Stromal cell of bone marrow (primary cell): ENCODE results near the gene NUDT6.
"Not testable (repeated sequence)": the region's sequence is repeated elsewhere in the genome, so short reads cannot be mapped to it uniquely, and the experiment has no call there.

Experiments
- DNase-seq: peaks from one replicate; pipeline ENCODE4 v3.0.0-alpha.2; 2012; ENCODE audit warnings: low read depth

The NUDT6 gene

GRCh38 chr4:122921971-122922876, at the start of gene NUDT6:
TSS of gene NUDT6 (minus strand) at chr4:122922597. CDS start at chr4:122922572, 25 bp downstream.
- DNase-seq = peak; percentile 47

GRCh38 chr4:122968227-122968812, 45.9 kb upstream of the NUDT6 start:
- no peak for DNase-seq

GRCh38 chr4:122967231-122967630, 44.8 kb upstream of the NUDT6 start:
- DNase-seq = no peak

- no peak for DNase-seq
Observed at GRCh38 chr4:122966201-122966600, 43.8 kb upstream of the NUDT6 start.

- DNase-seq = peak; percentile 15
Observed at GRCh38 chr4:122963216-122963615, 40.8 kb upstream of the NUDT6 start.

GRCh38 chr4:122960611-122961000, 38.2 kb upstream of the NUDT6 start:
- no peak for DNase-seq

- DNase-seq = no peak
Observed at GRCh38 chr4:122959981-122960610, 37.7 kb upstream of the NUDT6 start.

GRCh38 chr4:122959441-122959840, 37.0 kb upstream of the NUDT6 start:
- no peak for DNase-seq

GRCh38 chr4:122958505-122958904, 36.1 kb upstream of the NUDT6 start:
- DNase-seq = no peak

- no peak for DNase-seq
Observed at GRCh38 chr4:122953924-122954323, 31.5 kb upstream of the NUDT6 start.

GRCh38 chr4:122952028-122952427, 29.6 kb upstream of the NUDT6 start:
- DNase-seq = no peak

GRCh38 chr4:122948671-122949070, 26.3 kb upstream of the NUDT6 start:
- DNase-seq = no peak

GRCh38 chr4:122946142-122946541, 23.7 kb upstream of the NUDT6 start:
- DNase-seq = no peak

GRCh38 chr4:122945136-122945535, 22.7 kb upstream of the NUDT6 start:
- DNase-seq = not testable (repeated sequence)

- DNase-seq = no peak
Observed at GRCh38 chr4:122932763-122933162, 10.4 kb upstream of the NUDT6 start.

GRCh38 chr4:122930862-122931261, 8.5 kb upstream of the NUDT6 start:
- no peak for DNase-seq

GRCh38 chr4:122928930-122929329, 6.5 kb upstream of the NUDT6 start:
- DNase-seq = no peak

- DNase-seq = peak; percentile 81
Observed at GRCh38 chr4:122922877-122923511, 597 bp upstream of the NUDT6 start.

GRCh38 chr4:122921300-122921699, 1.1 kb downstream of the NUDT6 start:
- no peak for DNase-seq

- no peak for DNase-seq
Observed at GRCh38 chr4:122920473-122920872, 1.9 kb downstream of the NUDT6 start.

GRCh38 chr4:122917731-122918130, 4.7 kb downstream of the NUDT6 start:
- no peak for DNase-seq

- no peak for DNase-seq
Observed at GRCh38 chr4:122914938-122915337, 7.5 kb downstream of the NUDT6 start.
